CD4-positive, alpha-beta T cell treated with Interleukin-12 subunit alpha and Interleukin-12 subunit beta, for 1 hour (primary cell): ENCODE data around the gene NODAL.
A peak's percentile ranks its signal among the peaks of the same experiment; 100 is the strongest.
"Not testable (repeated sequence)": the region's sequence is repeated elsewhere in the genome, so short reads cannot be mapped to it uniquely, and the experiment has no call there.

ENCODE experiments used
- DNase-seq: peaks from one replicate; pipeline ENCODE4 v3.0.0-alpha.2; 2020

The NODAL gene

GRCh38 chr10:70441161-70441894 is at the start of gene NODAL:
Gene NODAL (minus strand): TSS chr10:70441681. CDS start chr10:70441667, 14 bp downstream.
- DNase-seq: no peak

GRCh38 chr10:70490142-70490541 is 48.7 kb upstream of the NODAL start:
- no peak for DNase-seq

GRCh38 chr10:70487824-70488223 is 46.3 kb upstream of the NODAL start:
- no peak for DNase-seq

GRCh38 chr10:70483872-70484271 is 42.4 kb upstream of the NODAL start:
- DNase-seq: not testable (repeated sequence)

- no peak for DNase-seq
Measured at GRCh38 chr10:70482982-70483760, 41.7 kb upstream of the NODAL start.

- no peak for DNase-seq
Measured at GRCh38 chr10:70481831-70482530, 40.5 kb upstream of the NODAL start.

- no peak for DNase-seq
Measured at GRCh38 chr10:70481105-70481504, 39.6 kb upstream of the NODAL start.

GRCh38 chr10:70480239-70480861 is 38.9 kb upstream of the NODAL start:
- DNase-seq: peak; percentile 19

- DNase-seq: no peak
Measured at GRCh38 chr10:70479626-70480238, 38.3 kb upstream of the NODAL start.

- DNase-seq: no peak
Measured at GRCh38 chr10:70479165-70479581, 37.7 kb upstream of the NODAL start.

- DNase-seq: peak; percentile 20
Measured at GRCh38 chr10:70478191-70479164, 37.0 kb upstream of the NODAL start, which contains the start of gene PALD1. Gene PALD1 (plus strand): TSS chr10:70478767. CDS start chr10:70525952, 47,185 bp downstream.

- peak; percentile 81 for DNase-seq
Measured at GRCh38 chr10:70477661-70478162, 36.2 kb upstream of the NODAL start.

GRCh38 chr10:70476249-70477035 is 35.0 kb upstream of the NODAL start:
- no peak for DNase-seq

GRCh38 chr10:70475661-70476060 is 34.2 kb upstream of the NODAL start:
- no peak for DNase-seq

- no peak for DNase-seq
Measured at GRCh38 chr10:70474780-70475179, 33.3 kb upstream of the NODAL start.

GRCh38 chr10:70472799-70473454 is 31.4 kb upstream of the NODAL start:
- no peak for DNase-seq

- no peak for DNase-seq
Measured at GRCh38 chr10:70466951-70467350, 25.5 kb upstream of the NODAL start.

- DNase-seq: no peak
Measured at GRCh38 chr10:70465832-70466231, 24.4 kb upstream of the NODAL start.

- DNase-seq: no peak
Measured at GRCh38 chr10:70465278-70465677, 23.8 kb upstream of the NODAL start.
